Stimulated activated CD8-positive, alpha-beta memory T cell treated with anti-CD3 and anti-CD28 coated beads, Interleukin-2, amount 100 ng/mL, for 48 hours (primary cell): ENCODE results near the gene BCL2.
"Not testable (repeated sequence)": the region's sequence is repeated elsewhere in the genome, so short reads cannot be mapped to it uniquely, and the experiment has no call there.

Experiments
- DNase-seq, 2 donors: peaks; one replicate each; pipeline ENCODE4 v3.0.0-alpha.2; 2020; ENCODE audit warnings: low read depth in 2 of 2

BCL2 gene

DNA sequence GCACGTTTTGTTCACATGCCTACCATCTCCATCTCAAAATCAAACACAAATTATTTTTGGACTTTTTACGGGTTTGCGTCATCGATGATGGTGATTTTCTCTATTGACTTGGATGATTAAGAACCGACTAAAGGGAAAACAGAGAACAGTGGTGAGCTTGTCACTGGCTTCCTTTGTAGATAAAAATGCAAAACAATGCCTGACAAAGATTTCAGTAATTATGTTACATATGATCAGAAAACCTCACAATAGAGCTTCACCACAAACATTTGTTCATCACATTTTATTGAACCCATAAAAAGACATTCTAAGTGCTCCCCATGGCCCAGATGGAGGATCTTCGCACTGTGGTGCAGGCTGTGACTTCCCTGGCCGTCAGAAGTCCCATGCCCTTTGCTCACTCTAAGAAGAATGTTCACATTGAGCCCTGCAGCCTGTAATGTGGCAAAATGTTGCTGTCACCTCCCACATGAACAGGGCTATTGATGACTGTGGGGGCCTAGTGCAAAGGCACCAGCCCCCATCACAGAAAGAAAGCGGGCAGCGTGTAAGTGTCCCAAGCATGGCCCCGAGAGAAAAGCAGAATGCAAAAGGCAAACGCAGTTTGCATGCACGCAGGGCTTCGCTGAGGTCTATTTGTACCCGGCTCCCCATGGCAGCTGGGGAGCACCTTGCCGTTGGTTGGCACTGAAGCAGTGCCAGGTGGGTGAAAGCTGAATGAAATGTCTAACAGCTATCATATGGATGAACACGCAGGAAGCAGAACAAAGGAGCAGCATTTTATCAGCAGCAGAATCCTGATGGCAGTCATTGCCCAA lies 60.6 kb downstream of the BCL2 start:
- DNase-seq, result no peak

DNA sequence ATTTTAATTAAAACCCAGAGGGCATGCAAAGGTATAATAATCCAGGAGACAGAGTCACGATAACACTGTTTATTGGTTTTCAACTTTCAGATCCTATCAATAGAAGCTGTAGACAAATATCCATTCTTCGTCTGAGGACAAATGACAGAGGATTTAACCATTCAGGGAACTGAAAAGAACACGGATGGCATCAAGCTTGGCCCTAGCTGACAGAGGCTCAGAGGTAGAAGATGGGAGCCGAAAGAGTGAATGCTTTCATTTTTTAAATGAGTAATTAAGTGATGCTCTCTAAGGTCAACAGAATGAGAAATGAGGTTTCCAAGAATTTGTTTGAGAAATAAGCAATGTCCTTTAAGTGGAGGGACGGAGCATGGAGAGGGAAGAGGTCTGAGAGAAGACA lies 62.1 kb downstream of the BCL2 start:
- DNase-seq, result no peak

DNA sequence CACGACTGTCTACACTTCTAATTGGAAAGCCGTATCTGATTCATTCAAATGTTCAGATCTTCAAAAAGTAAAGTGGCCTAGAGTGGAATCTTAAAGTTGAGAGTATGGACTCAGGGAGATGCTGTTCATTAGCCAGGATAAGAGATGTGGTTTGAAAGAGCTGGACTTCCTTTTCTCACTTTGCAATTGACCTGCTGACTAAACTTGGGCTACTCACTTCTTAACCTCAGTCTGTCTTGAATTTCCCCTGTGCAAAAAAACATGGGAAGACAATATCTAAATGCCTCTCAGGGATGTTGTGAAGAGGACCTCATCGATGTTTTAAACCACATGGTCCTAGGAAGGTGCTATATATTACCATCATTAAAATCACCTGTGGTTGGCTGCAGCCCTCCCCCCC lies 64.1 kb downstream of the BCL2 start:
- DNase-seq, result no peak

DNA sequence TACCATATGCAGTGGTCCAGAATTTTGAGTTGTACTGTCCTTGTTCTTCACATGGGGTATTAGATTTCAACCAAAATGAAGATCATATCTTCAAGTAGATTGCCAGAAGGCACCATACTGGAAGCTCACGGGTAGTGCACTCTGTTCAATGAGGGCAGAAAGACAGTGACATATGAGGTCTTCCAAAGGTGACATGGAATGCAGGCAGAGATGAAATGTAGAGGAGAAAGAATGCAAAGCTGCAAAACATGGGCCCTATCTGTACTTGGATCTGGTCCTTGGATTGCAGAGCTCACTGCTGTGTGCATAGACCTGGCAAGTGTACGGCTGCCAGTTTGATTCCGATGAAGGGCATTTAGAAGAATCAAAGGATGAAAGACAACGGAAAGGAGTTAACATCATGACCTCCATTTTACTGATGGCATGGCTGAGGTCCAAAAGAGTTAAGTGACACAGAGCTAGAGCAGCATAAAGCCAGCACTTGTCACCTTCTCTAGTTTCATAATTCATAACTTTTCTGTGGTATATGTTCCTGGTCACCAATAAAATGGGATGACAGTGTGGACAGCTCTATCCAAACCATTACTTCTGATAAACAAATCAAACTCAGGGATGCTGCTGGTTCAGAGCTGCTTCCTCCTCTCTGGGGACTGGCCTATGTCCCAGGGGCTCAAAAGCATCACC lies 64.7 kb downstream of the BCL2 start:
- DNase-seq, result no peak

DNA sequence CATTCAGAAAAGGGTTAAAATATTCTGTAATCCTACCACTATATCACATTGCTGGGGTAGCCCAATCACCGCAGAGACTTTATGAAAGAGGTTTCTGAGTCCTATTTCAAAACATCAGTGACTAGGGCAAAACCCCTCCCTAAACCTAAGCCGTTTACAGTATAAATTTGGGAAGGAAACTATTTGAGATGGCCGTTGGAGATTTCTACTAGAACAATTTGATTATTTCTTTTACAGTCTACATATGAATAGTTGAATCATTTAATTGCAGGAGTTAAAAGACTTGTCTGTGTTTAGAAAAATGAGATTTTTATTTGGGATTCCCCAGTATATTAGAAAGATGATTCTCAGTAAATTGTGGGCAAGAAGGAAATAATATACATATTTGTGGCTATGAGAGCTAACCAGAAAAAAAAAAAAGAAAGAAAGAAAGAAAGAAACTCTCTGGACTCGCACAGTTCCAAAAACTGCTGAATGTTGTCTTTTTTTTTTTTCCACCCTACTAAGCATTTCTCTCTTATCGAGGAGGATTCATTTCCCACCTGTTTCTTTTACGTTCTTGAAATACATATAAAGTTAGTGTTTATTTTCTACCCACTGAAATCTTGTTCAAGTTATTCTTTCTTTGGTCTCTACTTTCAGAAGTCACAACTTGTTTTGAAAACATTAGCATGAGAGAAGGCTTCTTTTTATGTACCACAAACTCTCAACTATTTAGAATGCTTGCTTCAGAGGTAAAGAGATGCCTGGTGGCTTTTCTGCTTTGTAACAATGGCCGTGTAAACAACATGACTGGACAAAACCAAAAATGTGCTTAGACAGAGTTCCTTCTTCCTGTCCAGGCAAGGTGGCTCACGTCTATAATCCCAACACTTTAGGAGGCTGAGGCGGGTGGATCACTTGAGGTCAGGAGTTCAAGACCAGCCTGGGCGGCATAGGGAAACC lies 65.9 kb downstream of the BCL2 start:
- no peak for DNase-seq

DNA sequence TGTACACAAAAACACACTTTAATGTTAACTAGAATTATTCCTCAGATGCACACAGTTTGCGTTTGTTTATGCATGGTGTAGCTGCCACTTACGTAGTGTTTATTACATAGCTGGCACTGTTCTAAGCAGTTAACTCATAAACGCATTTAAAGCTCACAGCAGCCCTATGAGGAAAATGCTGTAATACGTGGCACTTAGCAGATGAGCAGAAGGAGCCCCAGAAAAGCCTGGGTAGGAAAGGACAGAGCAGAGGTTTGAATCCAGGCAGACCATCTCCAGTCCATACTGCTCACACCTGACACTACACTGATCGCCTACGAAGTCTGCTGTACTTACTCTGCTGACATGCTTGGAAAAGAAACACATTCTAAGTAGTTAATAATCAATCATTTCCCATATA lies 66.6 kb downstream of the BCL2 start:
- DNase-seq, result no peak

DNA sequence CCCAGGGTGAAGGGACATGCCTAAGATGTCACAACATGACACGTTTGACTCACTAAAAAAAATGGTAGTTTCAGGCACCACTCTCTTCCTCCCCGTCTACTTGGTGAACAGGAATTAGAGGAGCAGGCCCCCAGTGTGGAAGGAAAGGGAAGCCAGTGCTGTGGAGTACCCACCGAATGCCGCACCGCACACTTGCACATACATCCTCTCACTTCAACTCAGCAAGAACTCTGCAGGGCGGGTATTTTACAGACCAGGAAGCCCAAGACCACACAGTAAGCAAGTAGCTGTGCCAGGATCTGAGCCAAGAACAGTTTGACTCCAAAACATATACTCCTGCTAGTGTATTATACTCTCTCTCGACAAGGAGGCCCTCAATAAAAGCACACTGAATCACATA lies 69.8 kb downstream of the BCL2 start:
- no peak for DNase-seq

DNA sequence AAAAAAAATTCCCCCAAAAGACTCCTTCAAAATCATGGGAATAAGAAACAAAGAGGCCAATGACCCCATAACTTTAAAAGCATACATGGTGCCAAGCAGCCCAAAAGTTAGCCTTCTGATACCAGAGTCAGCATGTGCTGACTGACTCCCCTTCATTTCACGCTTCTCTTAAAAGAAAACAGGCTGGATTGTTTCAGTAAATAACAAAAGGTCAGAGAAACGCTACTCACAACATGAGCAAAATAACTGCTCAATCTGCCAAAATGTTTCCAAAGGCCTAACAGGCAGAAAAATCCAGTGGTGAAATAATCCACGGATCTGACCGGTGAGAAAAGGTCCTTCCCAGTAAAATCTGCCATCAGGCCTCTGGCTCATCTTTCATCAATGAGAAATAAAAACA lies 71.6 kb downstream of the BCL2 start:
- no peak for DNase-seq

DNA sequence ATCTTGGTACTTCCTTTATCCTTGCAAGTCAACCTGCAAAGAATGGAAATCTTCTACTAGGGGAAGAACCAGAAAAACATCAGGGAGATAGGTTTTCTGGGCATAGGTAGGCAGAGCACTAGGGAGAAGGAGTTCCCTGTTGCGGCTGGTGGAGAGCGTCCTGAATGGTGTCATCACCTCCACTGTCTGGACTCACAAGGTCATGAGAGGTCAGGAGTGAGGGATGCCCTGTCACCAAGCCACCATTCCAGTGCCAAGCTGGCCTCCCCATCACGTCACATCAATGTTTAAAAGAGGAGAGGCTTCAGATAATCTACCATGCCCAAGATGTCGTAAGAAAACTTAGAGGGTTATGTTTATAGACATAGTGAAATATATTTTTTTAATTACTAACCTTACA lies 72.1 kb downstream of the BCL2 start:
- no peak for DNase-seq

DNA sequence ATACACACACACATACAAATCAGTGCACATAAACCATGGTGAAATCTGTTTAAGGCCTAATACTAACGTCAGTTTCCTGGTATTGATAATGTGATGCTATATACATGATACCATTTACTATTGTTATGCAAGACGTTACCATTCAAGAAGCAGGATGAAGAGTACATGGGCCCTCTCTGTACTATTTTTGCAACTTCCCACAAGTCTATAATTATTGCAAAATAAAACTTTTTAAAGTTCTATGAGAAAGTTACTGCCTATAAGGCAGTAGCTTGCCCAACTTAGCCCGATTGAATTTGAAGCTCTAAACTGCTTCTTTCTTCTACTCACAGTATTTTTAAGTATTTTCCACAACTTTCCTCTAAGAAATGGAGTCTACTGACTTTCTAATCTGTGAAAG lies 74.0 kb downstream of the BCL2 start:
- DNase-seq, result no peak

DNA sequence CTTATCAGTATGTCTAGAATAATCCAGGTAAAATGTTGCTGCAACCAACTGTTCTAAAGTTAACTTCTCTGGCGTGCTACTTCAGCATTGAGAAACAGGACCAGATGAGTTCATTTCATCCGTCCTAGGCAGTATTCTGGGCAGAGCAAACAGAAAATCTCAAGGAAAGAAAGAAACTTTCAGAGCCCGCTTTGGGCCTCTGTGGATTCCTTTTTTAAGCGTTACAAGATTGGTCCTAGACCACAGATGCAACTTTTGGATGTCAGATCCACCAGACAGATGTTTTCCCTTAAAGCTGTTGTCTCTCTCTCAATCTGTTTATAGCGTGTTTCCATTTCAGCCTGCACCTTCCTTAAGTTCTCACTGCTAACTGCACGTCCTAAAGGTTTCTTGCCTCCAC lies 75.0 kb downstream of the BCL2 start:
- DNase-seq, result no peak

DNA sequence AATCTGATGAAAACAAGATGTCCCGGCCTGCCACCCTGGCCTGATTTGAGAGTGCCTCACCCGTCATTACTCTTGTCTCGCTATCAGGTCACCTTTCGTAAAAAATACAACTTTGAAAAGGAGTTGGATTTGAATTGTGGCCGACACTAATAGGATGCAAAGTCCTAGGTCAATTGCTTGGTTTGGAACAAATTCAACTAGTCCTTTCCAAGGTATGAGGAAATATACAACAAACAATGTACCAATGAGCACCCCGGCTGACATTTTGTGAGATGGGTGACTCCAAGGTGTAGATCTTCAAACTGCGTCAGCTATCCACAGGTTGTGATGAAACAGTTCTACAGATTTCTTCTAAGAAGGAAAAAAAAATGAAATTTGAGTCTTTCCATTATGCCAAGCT lies 77.8 kb downstream of the BCL2 start:
- DNase-seq, result no peak

DNA sequence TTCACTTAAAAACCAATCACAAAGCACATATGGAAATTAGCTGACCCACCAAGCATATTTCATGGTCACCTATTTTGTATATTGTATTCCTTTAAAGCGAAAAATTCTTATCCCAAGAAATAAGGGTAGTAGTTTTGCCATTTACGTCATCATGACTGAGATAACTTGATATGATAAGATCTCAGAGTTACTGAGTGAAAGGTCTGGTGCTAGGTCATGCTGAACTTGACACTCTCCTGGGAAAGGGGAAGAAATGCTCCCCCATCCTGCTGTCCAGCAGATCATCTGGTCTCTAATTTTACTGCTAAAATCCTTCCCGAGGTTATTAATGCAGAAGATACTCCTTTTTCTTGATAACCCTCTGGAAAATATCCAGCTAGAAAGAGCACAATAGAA lies 78.3 kb downstream of the BCL2 start:
- DNase-seq, result no peak

DNA sequence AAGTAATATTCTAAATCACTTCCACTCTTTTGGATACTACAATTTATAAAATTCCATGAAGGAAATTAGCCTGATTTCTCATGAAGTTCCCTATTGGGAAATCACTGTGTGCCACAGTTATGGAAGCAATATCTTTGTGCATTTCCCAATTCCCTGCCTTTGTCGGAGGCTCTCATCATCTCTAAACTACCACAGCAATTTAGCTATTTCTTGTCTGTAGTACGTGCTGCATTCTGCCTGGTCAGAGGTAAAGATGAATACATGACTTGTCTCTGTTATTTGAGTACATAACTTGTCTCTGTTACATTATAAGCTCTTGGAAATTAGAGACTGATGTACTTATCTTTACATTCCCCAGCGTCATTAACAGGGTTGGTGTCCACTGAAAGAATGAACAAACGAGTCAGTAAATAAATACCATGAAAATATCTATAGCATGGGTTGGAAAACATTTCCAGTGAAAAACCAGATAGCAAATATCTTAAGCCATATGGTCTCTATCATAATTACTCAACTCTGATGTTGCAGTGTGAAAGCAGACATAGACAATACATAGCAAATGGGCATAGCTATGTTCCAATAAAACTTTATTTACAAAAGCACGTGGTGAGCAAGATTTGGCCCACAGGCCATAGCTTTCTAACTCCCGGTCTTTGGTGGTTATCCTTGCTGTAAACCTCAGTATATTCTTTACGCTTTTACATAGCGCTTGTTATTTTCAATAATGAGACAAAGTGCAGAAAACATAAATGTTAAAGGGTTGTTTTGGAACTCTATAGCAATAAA lies 78.8 kb downstream of the BCL2 start:
- DNase-seq, result no peak

DNA sequence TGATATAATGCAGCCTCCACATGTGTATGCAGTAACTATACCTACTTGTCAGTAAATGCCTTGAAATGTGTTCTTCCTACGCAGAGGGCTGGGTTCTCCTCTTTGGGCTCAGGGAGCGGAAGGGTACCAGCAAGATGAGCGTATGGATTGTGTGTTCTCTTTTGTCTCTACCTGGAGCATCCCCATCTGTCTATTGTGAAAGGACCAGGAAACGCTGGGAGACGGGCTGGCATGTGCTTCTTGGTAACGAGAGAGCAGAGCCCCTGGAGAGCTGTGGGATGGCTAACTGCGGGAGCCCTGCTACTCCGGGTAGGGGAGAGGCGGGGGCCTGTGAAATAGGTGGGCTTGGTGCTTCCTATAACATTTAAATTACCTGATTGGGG lies 80.9 kb downstream of the BCL2 start:
- DNase-seq, result no peak

DNA sequence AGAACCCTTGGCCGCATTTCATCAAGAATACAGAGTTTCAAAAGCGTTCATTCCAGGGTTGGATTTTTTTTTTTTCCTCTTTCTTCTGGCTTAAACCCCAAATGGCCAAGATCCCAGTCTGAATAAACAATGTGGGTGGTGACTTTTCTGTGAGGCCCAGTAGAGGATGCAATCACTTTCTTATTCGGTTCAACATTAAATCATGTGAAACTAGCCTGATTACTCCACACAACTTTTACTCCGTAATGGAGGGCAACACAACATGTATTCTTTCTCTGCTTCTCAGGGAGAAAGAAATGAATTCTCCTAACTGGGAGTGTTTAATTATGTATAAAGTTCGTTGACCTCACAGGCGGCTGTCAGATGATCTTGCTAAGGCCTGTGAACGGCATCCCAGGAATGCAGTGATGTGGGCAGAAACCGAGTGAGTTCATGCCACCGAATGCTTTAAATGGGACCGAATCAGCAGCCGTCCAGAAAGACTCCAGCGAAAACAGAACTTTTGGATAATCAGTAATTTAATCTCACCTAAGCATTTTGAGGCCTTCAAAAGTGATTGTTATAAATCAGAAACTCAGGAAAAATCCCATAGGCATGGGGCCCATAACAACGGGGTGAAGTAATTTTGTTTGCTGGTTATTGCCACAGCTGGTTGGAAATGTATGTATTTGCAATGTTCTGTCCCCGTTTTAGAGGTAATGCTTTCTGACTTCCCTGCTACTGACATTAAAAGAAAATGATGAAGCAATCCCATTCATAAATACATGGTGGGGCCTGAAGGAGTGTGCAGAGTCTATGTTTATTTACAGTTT lies 81.5 kb downstream of the BCL2 start:
- no peak for DNase-seq

DNA sequence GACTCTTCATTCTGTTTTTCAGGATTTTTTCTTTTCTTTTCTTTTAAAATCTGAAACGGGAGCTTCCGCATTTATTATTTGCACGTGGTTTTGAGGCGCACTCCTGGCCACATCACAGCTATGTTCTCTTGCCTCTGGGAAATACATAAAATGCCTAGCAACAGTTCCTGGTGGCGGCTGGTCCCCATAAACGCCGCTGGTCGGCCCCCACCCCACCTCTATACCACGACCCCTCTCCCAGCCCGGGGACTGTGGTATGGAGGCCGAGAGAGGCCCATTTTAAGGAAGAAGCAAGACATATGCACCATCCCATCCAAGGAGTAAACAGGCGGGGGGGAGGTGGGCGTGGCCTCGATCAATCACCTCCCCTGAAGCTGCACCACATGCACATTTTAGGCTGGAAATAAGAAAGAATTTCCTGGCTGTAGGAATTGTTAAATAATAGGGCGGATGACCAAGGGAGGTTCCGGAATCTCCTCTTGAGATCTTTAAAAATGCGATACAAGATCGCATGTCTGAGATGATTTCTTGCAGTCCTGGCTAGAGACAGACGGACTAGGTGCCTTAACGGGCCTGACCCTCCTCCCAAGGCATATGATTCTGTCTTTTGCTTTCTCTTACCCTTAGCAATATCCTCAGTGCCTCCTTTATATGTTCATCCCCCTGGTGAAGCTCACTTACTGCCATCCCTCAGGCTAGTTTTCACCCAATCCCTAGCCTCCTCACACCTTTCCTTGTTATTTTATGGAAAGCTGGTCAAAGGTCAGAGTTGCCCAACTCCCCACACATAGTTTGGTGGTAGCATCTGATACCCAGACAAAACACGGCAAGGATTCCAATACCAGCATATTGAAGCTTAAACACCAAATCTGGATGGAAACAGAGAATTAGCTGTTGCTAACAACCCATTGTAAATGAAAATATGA lies 82.4 kb downstream of the BCL2 start:
- DNase-seq, result no peak

DNA sequence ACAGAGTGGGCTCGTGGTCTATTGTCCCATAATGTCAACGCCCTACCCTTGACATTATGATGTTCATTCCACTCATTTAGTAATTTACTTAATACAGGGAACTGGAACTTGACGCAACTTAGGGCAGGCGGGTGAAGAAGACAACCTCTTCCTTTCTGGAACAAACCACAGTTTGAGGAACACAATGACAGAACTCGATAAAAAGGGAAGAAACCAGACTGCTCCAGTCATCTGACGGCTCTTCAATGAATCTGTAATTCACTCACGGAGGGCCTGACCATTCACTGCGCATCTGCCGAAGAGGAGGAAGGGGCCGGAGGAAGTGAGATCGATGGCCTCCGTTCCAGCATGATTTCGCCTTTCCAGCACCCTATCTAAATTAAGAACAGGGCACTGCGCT lies 83.2 kb downstream of the BCL2 start:
- no peak for DNase-seq

DNA sequence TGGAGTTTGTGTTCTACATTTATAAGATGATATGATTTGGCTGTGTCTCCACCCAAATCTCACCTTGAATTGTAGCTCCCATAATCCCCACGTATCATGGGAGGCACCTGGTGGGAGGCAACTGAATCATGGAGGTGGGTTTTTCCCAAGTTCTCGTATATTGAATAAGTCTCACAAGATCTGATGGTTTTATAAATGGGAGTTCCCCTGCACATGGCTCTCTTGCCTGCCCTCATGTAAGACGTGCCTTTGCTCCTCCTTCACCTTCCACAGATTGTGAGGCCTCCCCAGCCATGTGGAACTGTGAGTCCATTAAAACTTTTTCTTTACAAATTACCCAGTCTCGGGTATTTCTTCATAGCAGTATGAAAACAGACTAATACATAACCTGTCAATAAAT lies 83.6 kb downstream of the BCL2 start:
- not testable (repeated sequence) for DNase-seq

DNA sequence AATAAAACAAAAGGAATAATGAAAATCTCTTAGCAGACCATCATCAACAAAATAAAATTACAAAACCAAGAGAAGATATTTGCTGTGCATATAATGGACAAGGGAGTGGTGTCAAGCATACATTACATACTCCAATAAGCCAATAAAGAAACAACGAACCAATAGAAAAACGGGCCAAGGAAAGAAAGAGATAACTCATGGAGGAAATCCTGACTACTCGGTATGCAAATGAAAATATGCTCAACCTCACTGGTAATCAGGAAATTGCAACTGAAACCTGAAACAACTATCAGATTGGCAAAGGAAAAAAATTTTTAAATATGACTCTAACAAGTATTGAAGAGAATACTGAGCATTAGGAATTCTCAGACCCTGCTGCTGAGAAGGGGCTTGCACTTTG lies 84.7 kb downstream of the BCL2 start:
- DNase-seq, result no peak
